PC-9 (cell line): ENCODE measurements around the gene PPP1R37. TPM values are rescaled to one million over a fixed set of nuclear protein-coding genes. Genes with fewer than 3 reads are reported as not detected.

Experiments used
- BruUV-seq: library from RNA; stranded (reverse); fragments of 400-500 nt; replicated peaks from 2 replicates; lab custom pipeline; 2021; lab: Mats Ljungman, UMichigan
- CTCF ChIA-PET: fragments of 300-600 bp; sonication (Branson Sonifier 250); formaldehyde crosslinking; loops from one replicate; lab custom pipeline; 2022; ENCODE audit warnings: antibody characterized with exemption; lab: Charles Lee
- POLR2A ChIA-PET: fragments of 300-600 bp; sonication (Branson Sonifier 250); formaldehyde crosslinking; loops from one replicate; lab custom pipeline; 2022; ENCODE audit warnings: antibody characterized with exemption; ENCODE audit not compliant: unreplicated experiment; lab: Charles Lee
- DNase-seq, 2 experiments: peaks; one replicate each; pipeline versions ENCODE4 v3.0.0 to v3.0.0-alpha.2; 2015 to 2022; ENCODE audit warnings: mixed read lengths in 1 of 2
- H2AFZ ChIP-seq: fragments of 200-600 bp; sonication (generic); 2 replicates; pipeline ENCODE4 v1.8.1; 2017; ENCODE audit warnings: antibody characterized with exemption
- H3F3A ChIP-seq: fragments of 200-600 bp; sonication (generic); 2 replicates; pipeline ENCODE4 v1.8.1; 2017; ENCODE audit warnings: antibody characterized with exemption, mild to moderate bottlenecking, low read depth; ENCODE audit not compliant: insufficient read depth
- H3K27ac ChIP-seq: fragments of 200-600 bp; sonication (generic); 2 replicates; pipeline ENCODE4 v1.6.1; 2016; ENCODE audit warnings: mixed run types
- H3K27me3 ChIP-seq: fragments of 200-600 bp; sonication (generic); 2 replicates; pipeline ENCODE4 v1.6.1; 2016; ENCODE audit warnings: low read depth, mixed run types; ENCODE audit not compliant: insufficient read depth
- H3K36me3 ChIP-seq: fragments of 200-600 bp; sonication (generic); 2 replicates; pipeline ENCODE4 v1.6.1; 2016; ENCODE audit warnings: low read depth, mixed run types
- H3K4me1 ChIP-seq: fragments of 200-600 bp; sonication (generic); replicated peaks from 2 replicates; pipeline ENCODE4 v1.6.1; 2016; ENCODE audit warnings: mixed run types; ENCODE audit not compliant: insufficient read depth
- H3K4me2 ChIP-seq: fragments of 200-600 bp; sonication (generic); 2 replicates; pipeline ENCODE4 v1.6.1; 2017; ENCODE audit warnings: mixed run types
- H3K4me3 ChIP-seq: fragments of 200-600 bp; sonication (generic); 2 replicates; pipeline ENCODE4 v1.6.1; 2016; ENCODE audit warnings: mixed run types
- H3K79me2 ChIP-seq: fragments of 200-600 bp; sonication (generic); 2 replicates; pipeline ENCODE4 v1.6.1; 2017; ENCODE audit warnings: low read depth, mixed run types
- H3K9me2 ChIP-seq: fragments of 200-600 bp; sonication (generic); 2 replicates; pipeline ENCODE4 v1.8.1; 2017; ENCODE audit warnings: mild to moderate bottlenecking; ENCODE audit not compliant: insufficient read depth
- H3K9me3 ChIP-seq: fragments of 200-600 bp; sonication (generic); 2 replicates; pipeline ENCODE4 v1.8.1; 2016; ENCODE audit warnings: low read depth; ENCODE audit not compliant: insufficient read depth
- H4K20me1 ChIP-seq: fragments of 200-600 bp; sonication (generic); 2 replicates; pipeline ENCODE4 v1.8.1; 2017; ENCODE audit not compliant: insufficient read depth
- CTCF ChIP-seq: fragments of 200-600 bp; sonication (generic); conservative IDR thresholded peaks from 2 replicates; pipeline ENCODE4 v1.6.1; 2017; ENCODE audit warnings: mixed run types, antibody characterized with exemption, mild to moderate bottlenecking, moderate library complexity
- EZH2 ChIP-seq: fragments of 200-600 bp; sonication (generic); IDR thresholded peaks from 2 replicates; pipeline ENCODE4 v1.8.0; 2017; ENCODE audit warnings: antibody characterized with exemption, low read depth
- intact Hi-C: fragments of 100-400 bp; cut with micrococcal nuclease; formaldehyde crosslinking; loops from one replicate; pipeline ENCODE4 v1.10.0; 2022; ENCODE audit not compliant: unreplicated experiment
- total RNA-seq: library from RNA; stranded (reverse); gene quantifications from 2 replicates; pipeline ENCODE4 v1.2.3, GENCODE V29; 2021

PPP1R37 gene
- total RNA-seq, 1 experiment from 2014 or later, result 41.1 TPM

GRCh38 chr19:45160870-45161737, 68.1 kb downstream of the PPP1R37 start, which contains the start of gene NKPD1:
Gene NKPD1 (minus strand): TSS chr19:45160982. CDS start chr19:45160150, 832 bp downstream.
- 0 out of 2 replicates have a peak, but pooled peaks cover 8% of the 10 kb centered on the region for H4K20me1 ChIP-seq
- TF ChIP-seq EZH2 (no peak), CTCF (no peak)
- no TSS peak for BruUV-seq
- no peaks in the 10 kb centered on the region for H3K9me3 ChIP-seq
- H3K27me3 ChIP-seq, result no peaks in the 10 kb centered on the region
- no peak within 1 kb of the TSS for H2AFZ ChIP-seq
- H3K27ac ChIP-seq, result no peak within 1 kb of the TSS
- H3K4me3 ChIP-seq, result no peak within 1 kb of the TSS
- intact Hi-C loops, result no loop called here
- H3K36me3 ChIP-seq, result no peaks in the 10 kb centered on the region
- H3K79me2 ChIP-seq, result no peaks in the 10 kb centered on the region
- peaks cover 32% of the 10 kb centered on the region for H3K4me1 ChIP-seq
- DNase-seq, result peak; percentile 66 to 84
- H3K4me2 ChIP-seq, result peak within 1 kb of the TSS; percentile 63
- ChIA-PET POLR2A (no interaction called here), CTCF (no interaction called here)
- peaks cover 15% of the 10 kb centered on the region for H3F3A ChIP-seq
- H3K9me2 ChIP-seq, result no peaks in the 10 kb centered on the region

- H3K36me3 ChIP-seq, result no peaks in the 10 kb centered on the region
- 0 out of 2 replicates have a peak, but pooled peaks cover 9% of the 10 kb centered on the region for H4K20me1 ChIP-seq
- peaks cover 13% of the 10 kb centered on the region for H3F3A ChIP-seq
- POLR2A ChIA-PET, result interaction anchor here (0.6 kb wide), 1 partner anchor 14 kb away, joined by 3 read pairs; no protein-coding TSS in a partner anchor
- H2AFZ ChIP-seq, result no peak overlapping the region
- no peaks in the 10 kb centered on the region for H3K79me2 ChIP-seq
- H3K4me2 ChIP-seq, result no peak overlapping the region
- TF ChIP-seq CTCF (peak; percentile 57; the same call in 1 of the 2 replicates), EZH2 (no peak)
- BruUV-seq, result no TSS peak
- intact Hi-C loops, result no loop called here
- no peaks in the 10 kb centered on the region for H3K9me3 ChIP-seq
- H3K27me3 ChIP-seq, result no peaks in the 10 kb centered on the region
- H3K27ac ChIP-seq, result no peak overlapping the region
- DNase-seq, result no peak
- H3K9me2 ChIP-seq, result no peaks in the 10 kb centered on the region
- H3K4me1 ChIP-seq, result peaks cover 23% of the 10 kb centered on the region
- CTCF ChIA-PET, result no interaction called here
- no peak overlapping the region for H3K4me3 ChIP-seq
Observed at GRCh38 chr19:45161738-45162607, 69.0 kb downstream of the PPP1R37 start.

GRCh38 chr19:45162608-45163143, 69.7 kb downstream of the PPP1R37 start:
- CTCF ChIA-PET, result no interaction called here
- no peaks in the 10 kb centered on the region for H3K36me3 ChIP-seq

More at GRCh38 chr19:45162608-45163143, 69.7 kb downstream of the PPP1R37 start:
- no peak overlapping the region for H3K4me2 ChIP-seq
- 0 out of 2 replicates have a peak, but pooled peaks cover 14% of the 10 kb centered on the region for H4K20me1 ChIP-seq
- no peak overlapping the region for H3K4me3 ChIP-seq
- intact Hi-C loops, result no loop called here
- no peaks in the 10 kb centered on the region for H3K27me3 ChIP-seq
- peaks cover 18% of the 10 kb centered on the region for H3K4me1 ChIP-seq
- no peak for DNase-seq
- no TSS peak for BruUV-seq
- no peak for TF ChIP-seq CTCF
- no peaks in the 10 kb centered on the region for H3K79me2 ChIP-seq
- POLR2A ChIA-PET, result interaction anchor here (0.6 kb wide), 1 partner anchor 13 kb away, joined by 3 read pairs; no protein-coding TSS in a partner anchor
- H2AFZ ChIP-seq, result no peak overlapping the region
- no peaks in the 10 kb centered on the region for H3K9me2 ChIP-seq
- H3K9me3 ChIP-seq, result no peaks in the 10 kb centered on the region
- H3K27ac ChIP-seq, result no peak overlapping the region
- H3F3A ChIP-seq, result peaks cover 7% of the 10 kb centered on the region
